K562 (cell line): Measurements from ENCODE around the gene BGN. TPM values are rescaled to one million over a fixed set of nuclear protein-coding genes. Genes with fewer than 3 reads are reported as not detected.

Experiments used
- ATAC-seq: fragments of 200-7000 bp; cut with Tn5 transposase; 3 replicates; pipeline ENCODE4 v1.9.1; 2020; ENCODE audit warnings: moderate library complexity
- BruUV-seq: library from RNA; stranded (reverse); fragments of 400-500 nt; replicated peaks from 2 replicates; lab custom pipeline; 2021; lab: Mats Ljungman, UMichigan
- CTCF ChIA-PET: fragments of 300-600 bp; formaldehyde crosslinking; extraction: SDS; loops from one replicate; lab custom pipeline; 2021; ENCODE audit warnings: low intra/inter-chr PET ratio; lab: Yijun Ruan, JAX
- POLR2A ChIA-PET: fragments of 300-600, 350-650 bp; sonication (Branson Sonifier 250); formaldehyde crosslinking; extraction: SDS; loops from one replicate; lab custom pipeline; 2021; ENCODE audit warnings: antibody characterized with exemption, inconsistent platforms; lab: Yijun Ruan, JAX
- DNase-seq, 4 experiments: peaks; one replicate each; pipeline versions ENCODE4 v3.0.0 to v3.0.0-alpha.2; 2011 to 2018; ENCODE audit warnings: low spot score in 3 of 4, mixed read lengths in 3 of 4; ENCODE audit errors: extremely low read depth in 1 of 4
- FAIRE-seq: peaks from 2 replicates; lab custom pipeline; 2011; peaks lifted over from hg19 to GRCh38; lab: Jason Lieb, UNC
- H2AFZ ChIP-seq: 2 replicates; pipeline ENCODE4 v1.6.0; 2011; ENCODE audit warnings: low read depth, low read length, control low read depth, inconsistent platforms
- H3K27ac ChIP-seq: fragments of 200-600 bp; 3 replicates; pipeline ENCODE4 v1.8.0; 2011; ENCODE audit warnings: low read depth, mild to moderate bottlenecking, control low read depth, inconsistent platforms, low read length, moderate library complexity, mixed read lengths; ENCODE audit errors: extremely low read depth
- H3K27me3 ChIP-seq, 2 experiments: fragments of 300-600 bp in 1 of 2; 2 replicates in 1 of 2; 3 replicates in 1 of 2; pipeline versions ENCODE4 v1.6.0 to v1.8.0; 2011; ENCODE audit warnings: inconsistent platforms in 2 of 2, low read length in 2 of 2, mild to moderate bottlenecking in 1 of 2, mixed read lengths in 1 of 2, moderate library complexity in 1 of 2; ENCODE audit not compliant: control insufficient read depth in 2 of 2, insufficient read depth in 2 of 2
- H3K36me3 ChIP-seq: fragments of 300-600 bp; 3 replicates; pipeline ENCODE4 v1.8.0; 2011; ENCODE audit warnings: mild to moderate bottlenecking, low read length, inconsistent platforms; ENCODE audit not compliant: control insufficient read depth, insufficient read depth
- H3K4me1 ChIP-seq, 2 experiments: fragments of 200-600 bp in 1 of 2; replicated peaks in 1 of 2; 2 replicates in 1 of 2; 3 replicates in 1 of 2; pipeline versions ENCODE4 v1.5.1 to v1.8.0; 2011; ENCODE audit warnings: inconsistent platforms in 2 of 2, low read length in 2 of 2, mild to moderate bottlenecking in 1 of 2, mixed read lengths in 1 of 2, moderate library complexity in 1 of 2; ENCODE audit not compliant: control insufficient read depth in 2 of 2, insufficient read depth in 2 of 2
- H3K4me2 ChIP-seq: 2 replicates; pipeline ENCODE4 v1.6.1; 2011; ENCODE audit warnings: low read length, control low read depth, inconsistent platforms, mixed read lengths; ENCODE audit not compliant: insufficient read depth
- H3K4me3 ChIP-seq: fragments of 200-600 bp; sonication (generic), shearing (Covaris generic); 2 replicates; pipeline ENCODE4 v1.5.1; 2016; ENCODE audit warnings: control low read depth, inconsistent platforms
- H3K79me2 ChIP-seq: fragments of 200-600 bp; 3 replicates; pipeline ENCODE4 v1.8.0; 2011; ENCODE audit warnings: low read length, inconsistent platforms; ENCODE audit not compliant: control insufficient read depth, insufficient read depth
- H3K9ac ChIP-seq, 2 experiments: 2 replicates each; pipeline versions ENCODE4 v1.6.0 to v1.6.1; 2011; ENCODE audit warnings: low read depth in 2 of 2, low read length in 2 of 2, control low read depth in 1 of 2, inconsistent platforms in 1 of 2, mild to moderate bottlenecking in 1 of 2, mixed read lengths in 1 of 2; ENCODE audit not compliant: insufficient read depth in 1 of 2
- H3K9me1 ChIP-seq: one replicate; pipeline ENCODE4 v1.6.0; 2011; ENCODE audit warnings: inconsistent platforms, mild to moderate bottlenecking, low read length, moderate library complexity; ENCODE audit not compliant: control insufficient read depth, insufficient read depth
- H3K9me3 ChIP-seq: replicated peaks from 2 replicates; pipeline ENCODE4 v1.5.1; 2011; ENCODE audit warnings: low read depth, low read length, inconsistent platforms; ENCODE audit not compliant: control insufficient read depth, insufficient read depth
- H4K20me1 ChIP-seq: replicated peaks from 2 replicates; pipeline ENCODE4 v1.6.1; 2011; ENCODE audit warnings: low read length, inconsistent platforms, mixed read lengths; ENCODE audit not compliant: control insufficient read depth, insufficient read depth
- CEBPB ChIP-seq: fragments of 450-650 bp; IDR thresholded peaks from 2 replicates; pipeline ENCODE4 v1.6.1; 2016; ENCODE audit warnings: missing genetic modification characterization, missing compliant biosample characterization
- JUN ChIP-seq, 2 experiments: sonication (generic) in 1 of 2; formaldehyde crosslinking in 1 of 2; IDR thresholded peaks; 2 replicates each; pipeline versions ENCODE4 v1.6.1 to v1.8.0; 2012 to 2022; ENCODE audit warnings: borderline replicate concordance in 2 of 2, mild to moderate bottlenecking in 2 of 2, improper control_type of control experiment in 1 of 2, low read depth in 1 of 2, low read length in 1 of 2, missing genetic modification reagents in 1 of 2
- KHSRP ChIP-seq: fragments of 450-650 bp; IDR thresholded peaks from 2 replicates; pipeline ENCODE4 v1.6.1; 2017
- MTF1 ChIP-seq: fragments of 250-450 bp; sonication (Bioruptor Pico); IDR thresholded peaks from 2 replicates; pipeline ENCODE4 v1.9.0; 2021; ENCODE audit warnings: moderate library complexity, mild to moderate bottlenecking, inconsistent platforms, borderline replicate concordance
- MYC ChIP-seq, 2 experiments: fragments of 250-450 bp in 1 of 2; sonication (Bioruptor Pico) in 1 of 2; IDR thresholded peaks; 2 replicates each; pipeline versions ENCODE4 v1.5.1 to v1.6.1; 2012 to 2021; ENCODE audit warnings: low read depth in 2 of 2, borderline replicate concordance in 1 of 2, improper control_type of control experiment in 1 of 2, low read length in 1 of 2, mild to moderate bottlenecking in 1 of 2, moderate library complexity in 1 of 2
- ZNF561 ChIP-seq: fragments of 450-650 bp; formaldehyde crosslinking; conservative IDR thresholded peaks from 2 replicates; pipeline ENCODE4 v1.4.0; 2020; ENCODE audit warnings: mild to moderate bottlenecking, moderate library complexity
- WGBS: fragments of 100-300 bp; shearing (Covaris generic); methylation state at CpG from one replicate; pipeline ENCODE4 v1.1.6; 2016; ENCODE audit warnings: low coverage, mixed read lengths; ENCODE audit not compliant: insufficient coverage; ENCODE audit errors: missing lambda C conversion rate; 5-methylcytosine and 5-hydroxymethylcytosine counted together
- in situ Hi-C: fragments of 300-500 bp; cut with MboI; formaldehyde crosslinking; loops from 4 replicates; pipeline ENCODE4 v1.15.0; 2018; ENCODE audit warnings: inconsistent platforms, mixed read lengths
- intact Hi-C: fragments of 100-400 bp; cut with micrococcal nuclease; formaldehyde crosslinking; loops from 2 replicates; pipeline ENCODE4 v1.14.2; 2022
- polyA plus RNA-seq, 8 experiments: library from polyadenylated mRNA; depleted of rRNA in 4 of 8; stranded (reverse) in 5 of 8; unstranded in 3 of 8; fragments of >200 nt; fragmentation: Nextera tagmentation in 2 of 8; fragmentation: Illumina TruSeq in 1 of 8; extraction: Ambion mirVana in 2 of 8; extraction: Trizol in 1 of 8; gene quantifications; 2 replicates each; pipeline versions ENCODE4 v1.2.1 to v1.2.3, GENCODE V29; 2011 to 2014; ENCODE audit warnings: inconsistent platforms in 1 of 8, missing spikeins in 1 of 8
- total RNA-seq, 7 experiments: library from RNA; depleted of rRNA in 6 of 7; stranded (reverse); fragments of >200 nt in 6 of 7; fragmentation: Illumina TruSeq in 2 of 7; extraction: Trizol in 2 of 7; gene quantifications; 2 replicates each; pipeline versions ENCODE4 v1.2.1 to v1.2.3, GENCODE V29; 2011 to 2021; ENCODE audit warnings: low replicate concordance in 1 of 7
- TF ChIP-seq, protein P1 (sequence below): fragments of 250-450 bp; sonication (Bioruptor Pico); IDR thresholded peaks from 2 replicates; pipeline ENCODE4 v1.5.1; 2021; ENCODE audit warnings: mild to moderate bottlenecking
- TF ChIP-seq, protein P2 (sequence below): fragments of 250-450 bp; sonication (Bioruptor Pico); IDR thresholded peaks from 2 replicates; pipeline ENCODE4 v1.8.0; 2022; ENCODE audit warnings: moderate library complexity, mild to moderate bottlenecking, inconsistent platforms
- TF ChIP-seq, protein P3 (sequence below): sonication (generic); formaldehyde crosslinking; IDR thresholded peaks from 2 replicates; pipeline ENCODE4 v1.8.1; 2023; ENCODE audit warnings: missing genetic modification reagents, mild to moderate bottlenecking, borderline replicate concordance
- TF ChIP-seq, protein P4 (sequence below): fragments of 250-450 bp; sonication (Bioruptor Pico); IDR thresholded peaks from 2 replicates; pipeline ENCODE4 v1.4.0; 2020; ENCODE audit warnings: mild to moderate bottlenecking, moderate library complexity

The BGN gene
- total and polyA plus RNA-seq, 9 of the 15 experiments (the other 6 are each of a cell fraction or from before 2014, with no cell fraction given): 0.11 TPM; not detected in 8

DNA sequence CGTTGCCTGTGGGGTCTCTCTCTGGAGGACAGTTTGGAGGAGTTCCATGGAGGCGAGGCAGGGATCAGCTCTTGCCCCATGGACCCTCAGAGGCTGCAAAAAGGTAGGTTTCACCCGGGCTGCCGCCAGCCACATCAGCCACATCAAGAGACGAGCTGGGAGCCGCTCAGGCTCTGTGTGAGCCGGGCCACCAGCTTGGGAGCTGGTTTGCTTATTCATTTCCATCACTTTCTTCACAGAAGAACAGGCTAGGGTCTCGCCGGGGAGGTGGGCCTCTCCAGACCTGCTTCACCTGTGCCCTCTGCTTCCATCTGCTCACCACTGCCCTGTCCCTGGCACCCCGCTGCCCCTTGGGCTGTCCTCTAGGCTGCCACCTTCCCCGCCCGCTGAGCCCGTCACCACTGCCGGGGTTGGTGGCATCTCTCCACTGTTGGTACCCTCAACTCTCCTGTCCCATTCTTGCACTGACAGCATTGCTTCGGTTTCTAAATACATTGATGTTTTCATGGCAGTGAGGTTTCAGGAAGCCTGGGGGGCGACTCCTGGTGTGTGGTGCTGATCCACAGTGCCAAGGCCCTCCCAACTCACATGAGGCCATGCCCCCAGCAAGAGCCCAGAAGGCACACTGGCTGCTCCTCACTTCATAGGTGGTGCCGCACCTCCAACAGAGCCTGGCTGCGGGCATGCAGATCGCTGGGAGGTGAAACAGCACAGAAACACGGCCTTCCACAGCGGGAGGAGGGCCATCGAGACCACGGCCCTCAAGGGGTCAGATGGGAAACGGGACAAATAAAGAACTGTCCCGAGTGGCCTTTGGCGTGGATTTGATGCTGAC lies 44.4 kb upstream of the BGN start:
- WGBS: 92% methylated on average over 22 of the region's 26 CpGs
- intact Hi-C loops (no loop called here), in situ Hi-C loops (no loop called here)
- no peak for DNase-seq
- no peak overlapping the region for H3K9ac ChIP-seq
- H3K4me3 ChIP-seq: no peak overlapping the region
- CTCF ChIA-PET: no interaction called here
- FAIRE-seq: no peak
- no peak overlapping the region for H3K4me2 ChIP-seq
- no peaks in the 10 kb centered on the region for H3K9me3 ChIP-seq
- ATAC-seq: no peak
- POLR2A ChIA-PET: no interaction called here
- H3K79me2 ChIP-seq: no peaks in the 10 kb centered on the region
- peaks cover 0 to 27% of the 10 kb centered on the region in 2 experiments; a peak in 2 of 5 replicates for H3K4me1 ChIP-seq
- H3K36me3 ChIP-seq: peaks cover 40% of the 10 kb centered on the region; the same call in 2 of the 3 replicates
- no TSS peak for BruUV-seq
- H3K9me1 ChIP-seq: no peaks in the 10 kb centered on the region
- H4K20me1 ChIP-seq: no peaks in the 10 kb centered on the region
- H3K27me3 ChIP-seq: no peaks in the 10 kb centered on the region
- H3K27ac ChIP-seq: no peak overlapping the region
- H2AFZ ChIP-seq: no peak overlapping the region
- TF ChIP-seq, protein P1, sequence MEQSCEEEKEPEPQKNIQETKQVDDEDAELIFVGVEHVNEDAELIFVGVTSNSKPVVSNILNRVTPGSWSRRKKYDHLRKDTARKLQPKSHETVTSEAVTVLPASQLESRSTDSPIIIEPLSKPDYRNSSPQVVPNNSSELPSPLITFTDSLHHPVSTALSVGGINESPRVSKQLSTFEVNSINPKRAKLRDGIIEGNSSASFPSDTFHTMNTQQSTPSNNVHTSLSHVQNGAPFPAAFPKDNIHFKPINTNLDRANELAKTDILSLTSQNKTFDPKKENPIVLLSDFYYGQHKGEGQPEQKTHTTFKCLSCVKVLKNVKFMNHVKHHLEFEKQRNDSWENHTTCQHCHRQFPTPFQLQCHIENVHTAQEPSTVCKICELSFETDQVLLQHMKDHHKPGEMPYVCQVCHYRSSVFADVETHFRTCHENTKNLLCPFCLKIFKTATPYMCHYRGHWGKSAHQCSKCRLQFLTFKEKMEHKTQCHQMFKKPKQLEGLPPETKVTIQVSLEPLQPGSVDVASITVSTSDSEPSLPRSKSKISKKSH (CRISPR knock-in tag): no peak
- TF ChIP-seq, protein P2, sequence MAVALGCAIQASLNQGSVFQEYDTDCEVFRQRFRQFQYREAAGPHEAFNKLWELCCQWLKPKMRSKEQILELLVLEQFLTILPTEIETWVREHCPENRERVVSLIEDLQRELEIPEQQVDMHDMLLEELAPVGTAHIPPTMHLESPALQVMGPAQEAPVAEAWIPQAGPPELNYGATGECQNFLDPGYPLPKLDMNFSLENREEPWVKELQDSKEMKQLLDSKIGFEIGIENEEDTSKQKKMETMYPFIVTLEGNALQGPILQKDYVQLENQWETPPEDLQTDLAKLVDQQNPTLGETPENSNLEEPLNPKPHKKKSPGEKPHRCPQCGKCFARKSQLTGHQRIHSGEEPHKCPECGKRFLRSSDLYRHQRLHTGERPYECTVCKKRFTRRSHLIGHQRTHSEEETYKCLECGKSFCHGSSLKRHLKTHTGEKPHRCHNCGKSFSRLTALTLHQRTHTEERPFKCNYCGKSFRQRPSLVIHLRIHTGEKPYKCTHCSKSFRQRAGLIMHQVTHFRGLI (CRISPR knock-in tag): no peak
- TF ChIP-seq JUN (IDR thresholded peaks at IDR 0.05; ENCODE audit: borderline replicate concordance, low read depth, low read length): no peak
- no peak for TF ChIP-seq JUN (CRISPR knock-in tag; IDR thresholded peaks at IDR 0.05; ENCODE audit: borderline replicate concordance)
- no peak for TF ChIP-seq KHSRP
- no peak for TF ChIP-seq MYC (IDR thresholded peaks at IDR 0.05; ENCODE audit: low read depth, low read length)
- no peak for TF ChIP-seq MYC (CRISPR knock-in tag; IDR thresholded peaks at IDR 0.05; ENCODE audit: borderline replicate concordance, low read depth)
- no peak for TF ChIP-seq MTF1 (CRISPR knock-in tag)
- TF ChIP-seq CEBPB (tag): no peak
- TF ChIP-seq, protein P3, sequence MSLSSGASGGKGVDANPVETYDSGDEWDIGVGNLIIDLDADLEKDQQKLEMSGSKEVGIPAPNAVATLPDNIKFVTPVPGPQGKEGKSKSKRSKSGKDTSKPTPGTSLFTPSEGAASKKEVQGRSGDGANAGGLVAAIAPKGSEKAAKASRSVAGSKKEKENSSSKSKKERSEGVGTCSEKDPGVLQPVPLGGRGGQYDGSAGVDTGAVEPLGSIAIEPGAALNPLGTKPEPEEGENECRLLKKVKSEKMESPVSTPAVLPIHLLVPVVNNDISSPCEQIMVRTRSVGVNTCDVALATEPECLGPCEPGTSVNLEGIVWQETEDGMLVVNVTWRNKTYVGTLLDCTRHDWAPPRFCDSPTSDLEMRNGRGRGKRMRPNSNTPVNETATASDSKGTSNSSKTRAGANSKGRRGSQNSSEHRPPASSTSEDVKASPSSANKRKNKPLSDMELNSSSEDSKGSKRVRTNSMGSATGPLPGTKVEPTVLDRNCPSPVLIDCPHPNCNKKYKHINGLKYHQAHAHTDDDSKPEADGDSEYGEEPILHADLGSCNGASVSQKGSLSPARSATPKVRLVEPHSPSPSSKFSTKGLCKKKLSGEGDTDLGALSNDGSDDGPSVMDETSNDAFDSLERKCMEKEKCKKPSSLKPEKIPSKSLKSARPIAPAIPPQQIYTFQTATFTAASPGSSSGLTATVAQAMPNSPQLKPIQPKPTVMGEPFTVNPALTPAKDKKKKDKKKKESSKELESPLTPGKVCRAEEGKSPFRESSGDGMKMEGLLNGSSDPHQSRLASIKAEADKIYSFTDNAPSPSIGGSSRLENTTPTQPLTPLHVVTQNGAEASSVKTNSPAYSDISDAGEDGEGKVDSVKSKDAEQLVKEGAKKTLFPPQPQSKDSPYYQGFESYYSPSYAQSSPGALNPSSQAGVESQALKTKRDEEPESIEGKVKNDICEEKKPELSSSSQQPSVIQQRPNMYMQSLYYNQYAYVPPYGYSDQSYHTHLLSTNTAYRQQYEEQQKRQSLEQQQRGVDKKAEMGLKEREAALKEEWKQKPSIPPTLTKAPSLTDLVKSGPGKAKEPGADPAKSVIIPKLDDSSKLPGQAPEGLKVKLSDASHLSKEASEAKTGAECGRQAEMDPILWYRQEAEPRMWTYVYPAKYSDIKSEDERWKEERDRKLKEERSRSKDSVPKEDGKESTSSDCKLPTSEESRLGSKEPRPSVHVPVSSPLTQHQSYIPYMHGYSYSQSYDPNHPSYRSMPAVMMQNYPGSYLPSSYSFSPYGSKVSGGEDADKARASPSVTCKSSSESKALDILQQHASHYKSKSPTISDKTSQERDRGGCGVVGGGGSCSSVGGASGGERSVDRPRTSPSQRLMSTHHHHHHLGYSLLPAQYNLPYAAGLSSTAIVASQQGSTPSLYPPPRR (CRISPR knock-in tag): no peak
- TF ChIP-seq, protein P4, sequence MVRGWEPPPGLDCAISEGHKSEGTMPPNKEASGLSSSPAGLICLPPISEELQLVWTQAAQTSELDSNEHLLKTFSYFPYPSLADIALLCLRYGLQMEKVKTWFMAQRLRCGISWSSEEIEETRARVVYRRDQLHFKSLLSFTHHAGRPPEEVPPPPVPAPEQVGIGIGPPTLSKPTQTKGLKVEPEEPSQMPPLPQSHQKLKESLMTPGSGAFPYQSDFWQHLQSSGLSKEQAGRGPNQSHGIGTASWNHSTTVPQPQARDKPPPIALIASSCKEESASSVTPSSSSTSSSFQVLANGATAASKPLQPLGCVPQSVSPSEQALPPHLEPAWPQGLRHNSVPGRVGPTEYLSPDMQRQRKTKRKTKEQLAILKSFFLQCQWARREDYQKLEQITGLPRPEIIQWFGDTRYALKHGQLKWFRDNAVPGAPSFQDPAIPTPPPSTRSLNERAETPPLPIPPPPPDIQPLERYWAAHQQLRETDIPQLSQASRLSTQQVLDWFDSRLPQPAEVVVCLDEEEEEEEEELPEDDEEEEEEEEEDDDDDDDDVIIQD (CRISPR knock-in tag): no peak
- TF ChIP-seq ZNF561 (CRISPR knock-in tag): no peak
